ENCODE data around the gene DHRS3.

DNA sequence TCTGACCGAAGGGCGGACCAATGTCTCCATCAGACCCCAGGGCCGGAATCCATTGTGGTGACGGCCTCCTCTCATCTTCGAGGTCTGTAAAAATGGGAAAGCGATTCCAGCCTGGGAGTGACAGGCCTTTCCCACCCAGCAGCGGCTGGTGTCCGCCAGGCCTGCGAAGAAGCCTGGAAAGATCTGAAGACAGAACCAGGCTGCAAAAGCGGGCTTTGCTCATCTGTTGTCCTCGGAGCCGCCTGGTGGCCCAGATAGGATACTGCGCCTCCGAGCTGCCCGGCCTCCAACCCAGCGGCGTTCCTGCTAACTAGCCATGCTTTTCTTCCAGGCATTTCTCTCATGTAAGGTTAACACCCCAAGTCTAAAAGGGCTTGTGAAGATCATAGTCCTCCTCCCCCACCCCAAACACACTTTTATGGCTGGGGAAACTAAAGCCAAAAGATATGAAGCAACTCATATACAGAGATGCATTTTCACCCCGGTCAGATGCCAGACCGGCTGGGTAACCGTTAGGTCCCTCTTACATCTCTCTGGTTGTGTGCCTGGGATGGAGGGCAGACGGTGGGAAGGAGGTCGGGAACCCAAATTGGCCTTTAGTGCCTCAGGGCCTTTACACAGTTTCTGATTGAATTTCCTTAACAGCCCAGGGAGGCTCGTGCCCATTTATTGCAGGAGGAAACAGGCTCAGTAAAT is 1.9 kb upstream of the DHRS3 start:
- TF ChIP-seq CTCF (IDR thresholded peaks at IDR 0.05) (peak; percentile 95 to 99 (median 96)), POLR2A (IDR thresholded peaks at IDR 0.05) (peak; percentile 32), POLR2AphosphoS5 (IDR thresholded peaks at IDR 0.05) (peak; percentile 78)
